D721Med (cell line): Measurements from ENCODE around the gene CFAP99.

ENCODE experiments used
- DNase-seq: peaks from one replicate; pipeline ENCODE4 v3.0.0; 2011; ENCODE audit warnings: low spot score; ENCODE audit not compliant: insufficient read length
- FAIRE-seq: peaks from 2 replicates; lab custom pipeline; 2011; peaks lifted over from hg19 to GRCh38; lab: Jason Lieb, UNC
- TF ChIP-seq, protein P1 (sequence below): IDR thresholded peaks from 2 replicates; pipeline ENCODE4 v1.5.1; 2012; ENCODE audit warnings: mild to moderate bottlenecking, control low read depth; ENCODE audit not compliant: insufficient read depth; ENCODE audit errors: missing control alignments

Gene CFAP99

DNA sequence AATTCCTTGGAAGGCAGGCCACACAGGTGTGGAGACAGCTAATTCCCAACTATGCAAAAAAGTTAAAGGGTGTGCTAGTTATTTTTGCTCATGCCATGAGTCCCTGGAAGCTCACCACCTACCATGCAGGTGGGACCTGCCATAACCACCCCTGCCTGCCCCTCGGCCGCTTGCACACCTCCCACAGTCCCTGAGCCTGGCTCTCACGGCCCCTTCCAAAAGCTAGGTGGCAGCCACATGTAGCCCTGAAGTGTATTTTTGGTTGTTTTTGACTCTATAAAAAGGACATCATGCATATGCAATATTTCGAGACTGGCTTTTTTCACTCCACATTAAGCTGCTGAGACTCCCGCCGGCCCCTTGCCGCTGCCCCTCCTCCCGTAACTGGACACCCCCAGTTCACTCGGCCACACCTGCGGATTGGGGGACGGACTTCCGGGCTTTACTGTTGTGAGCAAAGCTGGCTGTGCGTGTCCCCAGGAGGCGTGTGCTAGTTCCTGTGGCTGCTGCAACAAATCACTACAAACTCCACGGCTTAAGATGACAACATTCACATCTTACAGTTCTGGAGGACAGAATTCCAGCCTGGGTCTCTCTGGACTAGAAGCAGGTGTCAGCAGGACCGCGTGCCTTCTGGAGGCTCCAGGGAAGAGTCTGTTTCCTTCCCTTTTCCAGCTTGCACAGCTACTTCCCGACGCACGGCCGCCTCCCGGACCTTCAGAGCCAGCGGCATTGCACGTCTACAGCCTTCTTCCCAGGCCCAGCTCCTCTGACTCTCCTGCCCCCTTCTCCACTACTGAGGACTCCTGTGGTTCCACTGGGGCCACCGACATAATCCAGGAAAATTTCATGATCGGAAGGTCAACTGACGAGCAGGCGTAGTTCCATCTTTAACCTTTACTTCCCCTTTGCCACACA is 25.1 kb upstream of the CFAP99 start:
- FAIRE-seq (no peak), DNase-seq (no peak)
- TF ChIP-seq, protein P1, sequence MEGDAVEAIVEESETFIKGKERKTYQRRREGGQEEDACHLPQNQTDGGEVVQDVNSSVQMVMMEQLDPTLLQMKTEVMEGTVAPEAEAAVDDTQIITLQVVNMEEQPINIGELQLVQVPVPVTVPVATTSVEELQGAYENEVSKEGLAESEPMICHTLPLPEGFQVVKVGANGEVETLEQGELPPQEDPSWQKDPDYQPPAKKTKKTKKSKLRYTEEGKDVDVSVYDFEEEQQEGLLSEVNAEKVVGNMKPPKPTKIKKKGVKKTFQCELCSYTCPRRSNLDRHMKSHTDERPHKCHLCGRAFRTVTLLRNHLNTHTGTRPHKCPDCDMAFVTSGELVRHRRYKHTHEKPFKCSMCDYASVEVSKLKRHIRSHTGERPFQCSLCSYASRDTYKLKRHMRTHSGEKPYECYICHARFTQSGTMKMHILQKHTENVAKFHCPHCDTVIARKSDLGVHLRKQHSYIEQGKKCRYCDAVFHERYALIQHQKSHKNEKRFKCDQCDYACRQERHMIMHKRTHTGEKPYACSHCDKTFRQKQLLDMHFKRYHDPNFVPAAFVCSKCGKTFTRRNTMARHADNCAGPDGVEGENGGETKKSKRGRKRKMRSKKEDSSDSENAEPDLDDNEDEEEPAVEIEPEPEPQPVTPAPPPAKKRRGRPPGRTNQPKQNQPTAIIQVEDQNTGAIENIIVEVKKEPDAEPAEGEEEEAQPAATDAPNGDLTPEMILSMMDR, result no peak

DNA sequence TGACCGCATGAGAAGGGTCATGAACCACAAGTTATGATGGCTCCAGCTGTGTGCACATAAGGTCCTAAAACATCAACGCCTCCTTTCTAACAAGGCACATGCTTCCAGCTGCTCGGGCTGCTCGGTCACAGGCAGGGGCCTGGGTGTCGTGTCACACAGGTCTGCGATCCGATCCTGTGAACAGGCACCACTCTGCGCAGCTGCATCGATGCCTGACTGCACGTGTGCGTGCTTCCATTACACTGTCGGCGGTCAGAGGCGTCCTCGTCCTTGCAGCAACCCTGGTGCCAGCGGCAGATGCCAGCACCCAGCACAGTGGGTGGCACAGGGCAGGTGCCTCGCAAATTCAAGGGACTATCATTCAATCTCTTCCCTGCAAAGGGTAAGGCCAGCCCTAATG is 24.2 kb upstream of the CFAP99 start:
- no peak for DNase-seq
- FAIRE-seq, result no peak
- TF ChIP-seq, protein P1, result no peak

DNA sequence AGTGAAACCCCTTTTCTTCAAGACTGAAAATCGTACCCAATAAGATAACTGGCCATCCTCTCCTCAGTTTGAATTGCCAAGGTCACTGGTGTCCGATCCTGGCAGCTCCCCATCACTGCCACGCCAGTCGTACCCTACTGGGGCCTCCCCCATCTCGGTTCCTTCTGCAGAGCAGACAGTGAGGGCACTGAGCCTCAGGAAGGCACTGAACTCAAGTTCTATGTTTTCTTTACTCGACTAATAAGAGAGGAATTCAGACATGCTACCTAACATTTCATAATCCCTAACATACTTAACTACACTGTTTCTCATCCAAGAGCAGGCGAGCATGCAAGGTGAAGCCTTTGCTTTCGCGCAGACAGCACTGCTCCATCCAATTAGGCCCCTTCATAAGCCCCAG is 23.7 kb upstream of the CFAP99 start:
- no peak for DNase-seq
- TF ChIP-seq, protein P1, result no peak
- no peak for FAIRE-seq

DNA sequence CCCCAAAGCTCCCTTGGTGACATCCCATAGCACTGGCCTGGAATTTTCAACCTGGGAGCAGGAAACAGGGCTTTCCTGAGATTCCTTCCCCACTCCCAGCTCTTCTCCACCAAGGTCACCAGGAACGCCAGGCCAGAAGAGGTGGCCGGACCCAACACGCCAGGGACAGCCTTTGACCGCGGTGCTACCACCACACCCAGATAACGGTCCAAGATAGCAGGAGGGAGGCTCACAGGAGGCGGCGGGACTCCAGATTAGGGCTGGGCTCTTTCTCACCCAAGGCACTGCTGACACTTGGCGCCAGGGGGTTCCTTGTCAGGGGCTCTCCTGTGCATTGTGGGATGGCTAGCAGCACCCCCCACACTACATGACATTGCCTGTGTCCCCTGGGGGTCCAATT is 23.2 kb upstream of the CFAP99 start:
- FAIRE-seq (no peak), DNase-seq (no peak)
- TF ChIP-seq, protein P1, result no peak

DNA sequence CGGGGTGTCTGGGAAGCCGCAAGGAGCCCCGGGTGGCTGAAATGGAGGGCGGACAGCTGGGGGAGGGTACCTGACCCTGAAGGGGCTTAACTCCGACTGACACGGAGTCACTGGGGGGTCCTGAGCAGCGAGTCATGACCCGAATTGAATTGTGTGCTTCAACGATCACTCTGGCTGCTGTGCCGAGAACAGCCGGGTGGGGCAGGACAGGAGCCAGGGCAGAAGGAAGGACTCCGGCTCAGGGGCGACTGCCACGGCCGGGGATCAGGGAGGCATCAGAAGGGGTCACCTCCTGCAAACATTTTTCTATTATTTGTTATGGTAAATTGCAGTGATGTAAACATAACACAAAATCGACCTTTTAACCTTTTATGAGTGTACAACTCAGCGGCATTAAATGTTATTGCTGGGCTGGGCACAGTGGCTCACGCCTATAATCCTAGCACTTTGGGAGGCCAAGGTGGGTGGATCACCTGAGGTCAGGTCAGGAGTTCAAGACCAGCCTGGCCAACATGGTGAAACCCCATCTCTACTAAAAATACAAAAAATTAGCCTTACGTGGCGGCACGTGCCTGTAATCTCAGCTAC is 21.9 kb upstream of the CFAP99 start:
- DNase-seq (no peak), FAIRE-seq (no peak)
- TF ChIP-seq, protein P1, result no peak

DNA sequence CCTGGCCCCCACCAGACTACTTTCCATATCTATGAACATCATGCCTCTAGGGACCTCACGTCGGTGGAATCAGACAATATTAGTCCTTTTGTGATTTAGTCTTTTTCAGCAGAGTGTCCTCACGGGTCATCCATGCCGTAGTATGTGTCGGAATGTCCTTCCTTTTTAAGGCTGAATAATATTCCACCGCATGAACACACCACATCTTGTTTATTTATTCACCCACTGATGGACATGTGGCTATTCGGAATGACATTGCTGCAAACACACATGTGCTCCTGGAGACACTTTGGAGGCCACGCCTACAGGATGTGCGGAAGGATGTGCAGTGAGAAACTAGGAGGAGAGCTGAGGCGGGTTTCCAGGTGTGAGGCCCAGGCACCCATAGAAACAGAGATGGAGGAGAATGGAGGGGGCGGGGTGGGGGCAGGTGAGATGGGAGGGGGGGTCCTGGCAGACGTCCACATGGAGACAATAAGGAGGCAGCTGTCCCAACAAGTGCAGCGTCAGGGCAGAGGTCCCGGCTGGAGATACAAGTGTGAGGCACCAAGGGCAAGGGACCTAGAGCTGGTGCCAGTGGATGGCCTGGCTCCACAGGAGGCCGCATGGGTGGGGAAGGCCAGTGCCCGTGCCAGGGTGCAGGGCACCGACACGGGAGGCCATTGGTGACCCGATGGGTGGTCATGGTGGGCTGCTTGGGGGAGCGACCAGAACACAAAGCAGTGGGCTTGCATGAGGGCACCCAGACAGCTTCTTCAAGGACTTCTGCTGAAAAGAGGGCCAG is 21.0 kb upstream of the CFAP99 start:
- FAIRE-seq (no peak), DNase-seq (no peak)
- TF ChIP-seq, protein P1, result no peak
